Motor neuron (in vitro differentiated cells): ENCODE measurements around the gene SLC1A7. TPM values are rescaled to one million over a fixed set of nuclear protein-coding genes. Genes with fewer than 3 reads are reported as not detected.

Experiments
- ATAC-seq, 8 experiments: fragments of 200-7000 bp; cut with Tn5 transposase; replicated peaks in 6 of 8; 2 replicates each; pipeline ENCODE4 v1.8.0; 2021; ENCODE audit warnings: mild to moderate bottlenecking in 8 of 8, moderate library complexity in 8 of 8
- H3K27ac ChIP-seq, 2 donors: fragments of 250-450 bp; sonication (Bioruptor Pico); 2 replicates each; pipeline ENCODE4 v1.9.0; 2021; ENCODE audit warnings: antibody characterized with exemption in 2 of 2, mild to moderate bottlenecking in 2 of 2, moderate library complexity in 1 of 2
- H3K4me1 ChIP-seq, 2 donors: fragments of 250-450 bp; sonication (Bioruptor Pico); replicated peaks in 1 of 2; 2 replicates each; pipeline ENCODE4 v1.6.1; 2021; ENCODE audit warnings: antibody characterized with exemption in 2 of 2, mild to moderate bottlenecking in 2 of 2, moderate library complexity in 1 of 2
- H3K4me3 ChIP-seq, 5 donors: fragments of 250-450 bp; sonication (Bioruptor Pico); 2 replicates each; pipeline ENCODE4 v1.9.0; 2021; ENCODE audit warnings: antibody characterized with exemption in 5 of 5, mild to moderate bottlenecking in 5 of 5, moderate library complexity in 4 of 5
- WGBS, 10 experiments: fragments of 450-650 bp; shearing (Covaris generic); methylation state at CpG; one replicate each; pipeline ENCODE4 v1.0.0; 2022; 5-methylcytosine and 5-hydroxymethylcytosine counted together
- in situ Hi-C, 9 experiments: fragments of 400-800 bp; cut with MboI; loops; one replicate each; pipeline ENCODE4 v1.15.0; 2021; ENCODE audit warnings: low sequenced_read_pairs in 9 of 9, low pct_unique_long_range_greater_than_20kb in 2 of 9; ENCODE audit not compliant: unreplicated experiment in 9 of 9
- total RNA-seq, 8 experiments: library from RNA; unstranded; fragments of 300-600 nt; gene quantifications; 2 replicates each; pipeline versions ENCODE4 v1.2.3 to v1.2.4, GENCODE V29; 2022

SLC1A7 gene
- total RNA-seq, 8 experiments from 2014 or later: 0.05 to 1.8 (median 0.50) TPM

- Histone ChIP-seq H3K27ac (no peak overlapping the region), H3K4me1 (peaks cover 0 to 5% of the 10 kb centered on the region in 2 donors), H3K4me3 (no peak overlapping the region)
- no peak for ATAC-seq
- 83 to 97% (median 85%) methylated on average over 2 to 3 of the region's 3 CpGs; no CpG with 5 or more reads in 6 of the 10 experiments for WGBS, 10 experiments
- in situ Hi-C loops: loop anchor here in 1 of 9 experiments (25.0 kb wide), 1 partner anchor 149 kb away; the partner anchor contains the start of gene CPT2
Observed at GRCh38 chr1:53038566-53038965, 103.9 kb downstream of the SLC1A7 start.

Other genes with a start within 250 kb of the SLC1A7 start
- gene ECHDC2, start 220.9 kb downstream of the SLC1A7 start, total RNA-seq: 100 to 1,000 TPM in 2 of 8 experiments, 10 to 100 TPM in 1, 1 to 10 TPM in 5; 1.5 to 333 (median 5.8) TPM
- 100 to 1,000 TPM in 3 of 8 experiments, 10 to 100 TPM in 5; 79.6 to 193 (median 95.2) TPM for gene SCP2, start 215.4 kb downstream of the SLC1A7 start, total RNA-seq
- gene PODN, start 80.4 kb downstream of the SLC1A7 start, total RNA-seq: 10 to 100 TPM in 1 of 8 experiments, 1 to 10 TPM in 3, under 1 TPM in 4; 0.05 to 37.9 (median 1.2) TPM
- gene CPT2, start 54.2 kb upstream of the SLC1A7 start, total RNA-seq: 10 to 100 TPM; 20.1 to 28.6 (median 24.0) TPM
- 10 to 100 TPM; 44.2 to 76.7 (median 58.3) TPM for gene CZIB, start 78.0 kb upstream of the SLC1A7 start, total RNA-seq
- 100 to 1,000 TPM in 3 of 8 experiments, 10 to 100 TPM in 5; 56.5 to 138 (median 83.2) TPM for gene MAGOH, start 95.9 kb upstream of the SLC1A7 start, total RNA-seq
- 10 to 100 TPM in 7 of 8 experiments, 1 to 10 TPM in 1; 2.8 to 44.0 (median 26.7) TPM for gene LRP8, start 185.4 kb upstream of the SLC1A7 start, total RNA-seq